ENCODE measurements around the gene SLF2.

SLF2 gene

GRCh38 chr10:100982916-100983830 is 70.4 kb downstream of the SLF2 start:
- Histone ChIP-seq H3K36me3 (ENCODE audit: control insufficient read depth, insufficient read depth, low read length) (peaks cover 44% of the 10 kb centered on the region), H3K27me3 (ENCODE audit: control insufficient read depth, insufficient read depth, low read length) (no peaks in the 10 kb centered on the region), H3K4me1 (ENCODE audit: control insufficient read depth, insufficient read depth, low read length) (peaks cover 7% of the 10 kb centered on the region; the same call in 1 of the 2 replicates), H3K9me3 (ENCODE audit: control insufficient read depth, insufficient read depth, low read length) (no peaks in the 10 kb centered on the region), H3K4me3 (ENCODE audit: low read depth, low read length) (no peak overlapping the region), H3K9ac (ENCODE audit: low read depth, low read length) (no peak overlapping the region), H3K27ac (ENCODE audit: low read depth, low read length) (no peak overlapping the region)

GRCh38 chr10:100983868-100984671 is 71.3 kb downstream of the SLF2 start:
- Histone ChIP-seq H3K9ac (ENCODE audit: low read depth, low read length) (no peak overlapping the region), H3K27me3 (ENCODE audit: control insufficient read depth, insufficient read depth, low read length) (no peaks in the 10 kb centered on the region), H3K27ac (ENCODE audit: low read depth, low read length) (no peak overlapping the region), H3K4me1 (ENCODE audit: control insufficient read depth, insufficient read depth, low read length) (peaks cover 9% of the 10 kb centered on the region; the same call in 1 of the 2 replicates), H3K36me3 (ENCODE audit: control insufficient read depth, insufficient read depth, low read length) (peaks cover 45% of the 10 kb centered on the region), H3K4me3 (ENCODE audit: low read depth, low read length) (no peak overlapping the region), H3K9me3 (ENCODE audit: control insufficient read depth, insufficient read depth, low read length) (no peaks in the 10 kb centered on the region)

GRCh38 chr10:100984672-100985177 is 72.0 kb downstream of the SLF2 start:
- Histone ChIP-seq H3K4me1 (ENCODE audit: control insufficient read depth, insufficient read depth, low read length) (peaks cover 9% of the 10 kb centered on the region; the same call in 1 of the 2 replicates), H3K27ac (ENCODE audit: low read depth, low read length) (no peak overlapping the region), H3K27me3 (ENCODE audit: control insufficient read depth, insufficient read depth, low read length) (no peaks in the 10 kb centered on the region), H3K4me3 (ENCODE audit: low read depth, low read length) (no peak overlapping the region), H3K9me3 (ENCODE audit: control insufficient read depth, insufficient read depth, low read length) (no peaks in the 10 kb centered on the region), H3K36me3 (ENCODE audit: control insufficient read depth, insufficient read depth, low read length) (peaks cover 48% of the 10 kb centered on the region), H3K9ac (ENCODE audit: low read depth, low read length) (no peak overlapping the region)

- Histone ChIP-seq H3K9me3 (ENCODE audit: control insufficient read depth, insufficient read depth, low read length) (no peaks in the 10 kb centered on the region), H3K4me1 (ENCODE audit: control insufficient read depth, insufficient read depth, low read length) (peaks cover 9% of the 10 kb centered on the region; the same call in 1 of the 2 replicates), H3K27me3 (ENCODE audit: control insufficient read depth, insufficient read depth, low read length) (no peaks in the 10 kb centered on the region), H3K27ac (ENCODE audit: low read depth, low read length) (no peak overlapping the region), H3K9ac (ENCODE audit: low read depth, low read length) (no peak overlapping the region), H3K36me3 (ENCODE audit: control insufficient read depth, insufficient read depth, low read length) (peaks cover 50% of the 10 kb centered on the region), H3K4me3 (ENCODE audit: low read depth, low read length) (no peak overlapping the region)
Observed at GRCh38 chr10:100985336-100985735, 72.6 kb downstream of the SLF2 start.

GRCh38 chr10:100986623-100986951 is 73.8 kb downstream of the SLF2 start:
- Histone ChIP-seq H3K4me3 (ENCODE audit: low read depth, low read length) (peak overlapping the region; percentile 91), H3K9me3 (ENCODE audit: control insufficient read depth, insufficient read depth, low read length) (no peaks in the 10 kb centered on the region), H3K36me3 (ENCODE audit: control insufficient read depth, insufficient read depth, low read length) (peaks cover 50% of the 10 kb centered on the region), H3K9ac (ENCODE audit: low read depth, low read length) (peak overlapping the region; percentile 79), H3K27me3 (ENCODE audit: control insufficient read depth, insufficient read depth, low read length) (no peaks in the 10 kb centered on the region), H3K27ac (ENCODE audit: low read depth, low read length) (no peak overlapping the region), H3K4me1 (ENCODE audit: control insufficient read depth, insufficient read depth, low read length) (peaks cover 9% of the 10 kb centered on the region; the same call in 1 of the 2 replicates)

- Histone ChIP-seq H3K4me3 (ENCODE audit: low read depth, low read length) (peak within 1 kb of the TSS; percentile 91), H3K4me1 (ENCODE audit: control insufficient read depth, insufficient read depth, low read length) (peaks cover 9% of the 10 kb centered on the region; the same call in 1 of the 2 replicates), H3K36me3 (ENCODE audit: control insufficient read depth, insufficient read depth, low read length) (peaks cover 51% of the 10 kb centered on the region), H3K27me3 (ENCODE audit: control insufficient read depth, insufficient read depth, low read length) (no peaks in the 10 kb centered on the region), H3K9ac (ENCODE audit: low read depth, low read length) (peak within 1 kb of the TSS; percentile 79), H3K27ac (ENCODE audit: low read depth, low read length) (peak within 1 kb of the TSS; percentile 90), H3K9me3 (ENCODE audit: control insufficient read depth, insufficient read depth, low read length) (no peaks in the 10 kb centered on the region)
Observed at GRCh38 chr10:100986952-100987684, 74.4 kb downstream of the SLF2 start, which contains the start of the genes MRPL43 and TWNK. TSS of gene MRPL43 (minus strand) at chr10:100987497. CDS start at chr10:100987443, 54 bp downstream. TSS of gene TWNK (plus strand) at chr10:100987543. CDS start at chr10:100988211, 668 bp downstream.

- Histone ChIP-seq H3K9me3 (ENCODE audit: control insufficient read depth, insufficient read depth, low read length) (no peaks in the 10 kb centered on the region), H3K9ac (ENCODE audit: low read depth, low read length) (peak overlapping the region; percentile 79), H3K27ac (ENCODE audit: low read depth, low read length) (peak overlapping the region; percentile 90), H3K36me3 (ENCODE audit: control insufficient read depth, insufficient read depth, low read length) (peaks cover 54% of the 10 kb centered on the region), H3K4me3 (ENCODE audit: low read depth, low read length) (peak overlapping the region; percentile 91), H3K4me1 (ENCODE audit: control insufficient read depth, insufficient read depth, low read length) (peaks cover 9% of the 10 kb centered on the region; the same call in 1 of the 2 replicates), H3K27me3 (ENCODE audit: control insufficient read depth, insufficient read depth, low read length) (no peaks in the 10 kb centered on the region)
Observed at GRCh38 chr10:100987685-100988049, 74.9 kb downstream of the SLF2 start.

- H3K9me3 ChIP-seq (ENCODE audit: control insufficient read depth, insufficient read depth, low read length): no peaks in the 10 kb centered on the region
- peaks cover 9% of the 10 kb centered on the region; the same call in 1 of the 2 replicates for H3K4me1 ChIP-seq (ENCODE audit: control insufficient read depth, insufficient read depth, low read length)
- H3K4me3 ChIP-seq (ENCODE audit: low read depth, low read length): peak overlapping the region; percentile 91
- no peak overlapping the region for H3K27ac ChIP-seq (ENCODE audit: low read depth, low read length)
- H3K9ac ChIP-seq (ENCODE audit: low read depth, low read length): peak overlapping the region; percentile 79; the same call in 1 of the 2 replicates
- no peaks in the 10 kb centered on the region for H3K27me3 ChIP-seq (ENCODE audit: control insufficient read depth, insufficient read depth, low read length)
- peaks cover 54% of the 10 kb centered on the region for H3K36me3 ChIP-seq (ENCODE audit: control insufficient read depth, insufficient read depth, low read length)
Observed at GRCh38 chr10:100988166-100988565, 75.4 kb downstream of the SLF2 start.

- Histone ChIP-seq H3K9ac (ENCODE audit: low read depth, low read length) (no peak overlapping the region), H3K4me1 (ENCODE audit: control insufficient read depth, insufficient read depth, low read length) (peaks cover 11% of the 10 kb centered on the region; the same call in 1 of the 2 replicates), H3K4me3 (ENCODE audit: low read depth, low read length) (no peak overlapping the region), H3K36me3 (ENCODE audit: control insufficient read depth, insufficient read depth, low read length) (peaks cover 62% of the 10 kb centered on the region), H3K27ac (ENCODE audit: low read depth, low read length) (no peak overlapping the region), H3K9me3 (ENCODE audit: control insufficient read depth, insufficient read depth, low read length) (no peaks in the 10 kb centered on the region), H3K27me3 (ENCODE audit: control insufficient read depth, insufficient read depth, low read length) (no peaks in the 10 kb centered on the region)
Observed at GRCh38 chr10:100989088-100989487, 76.3 kb downstream of the SLF2 start.

- Histone ChIP-seq H3K9ac (ENCODE audit: low read depth, low read length) (no peak overlapping the region), H3K27ac (ENCODE audit: low read depth, low read length) (no peak overlapping the region)
Observed at GRCh38 chr10:100993986-100994708, 81.4 kb downstream of the SLF2 start.

More at GRCh38 chr10:100993986-100994708, 81.4 kb downstream of the SLF2 start:
- peaks cover 51% of the 10 kb centered on the region for H3K36me3 ChIP-seq (ENCODE audit: control insufficient read depth, insufficient read depth, low read length)
- H3K4me1 ChIP-seq (ENCODE audit: control insufficient read depth, insufficient read depth, low read length): peaks cover 19% of the 10 kb centered on the region
- H3K9me3 ChIP-seq (ENCODE audit: control insufficient read depth, insufficient read depth, low read length): no peaks in the 10 kb centered on the region
- H3K4me3 ChIP-seq (ENCODE audit: low read depth, low read length): no peak overlapping the region
- no peaks in the 10 kb centered on the region for H3K27me3 ChIP-seq (ENCODE audit: control insufficient read depth, insufficient read depth, low read length)

Data from HUES48 (cell line).